H7 (cell line): ENCODE measurements around the gene GRIK3. TPM values are rescaled to one million over a fixed set of nuclear protein-coding genes. Genes with fewer than 3 reads are reported as not detected.

Experiments
- DNase-seq: peaks from one replicate; pipeline ENCODE4 v3.0.0; 2012
- H3K27me3 ChIP-seq: 2 replicates; pipeline ENCODE4 v1.6.0; 2011; ENCODE audit warnings: mild to moderate bottlenecking, low read length; ENCODE audit not compliant: control insufficient read depth, insufficient read depth
- H3K36me3 ChIP-seq: replicated peaks from 2 replicates; pipeline ENCODE4 v1.5.1; 2011; ENCODE audit warnings: low read length; ENCODE audit not compliant: control insufficient read depth, insufficient read depth
- H3K4me3 ChIP-seq: 2 replicates; pipeline ENCODE4 v1.5.1; 2011; ENCODE audit warnings: low read depth, mild to moderate bottlenecking, control low read depth, low read length, moderate library complexity; ENCODE audit not compliant: insufficient read depth
- total RNA-seq: library from RNA; depleted of rRNA; stranded (reverse); fragments of >200 nt; shearing (Covaris generic); gene quantifications from 2 replicates; pipeline ENCODE4 v1.2.3, GENCODE V29; 2014

The GRIK3 gene
- total RNA-seq, 1 experiment from 2014 or later, result 8.2 TPM

GRCh38 chr1:36890776-36891175, 143.5 kb downstream of the GRIK3 start:
- Histone ChIP-seq H3K36me3 (no peaks in the 10 kb centered on the region), H3K27me3 (no peaks in the 10 kb centered on the region), H3K4me3 (no peak overlapping the region)
- no peak for DNase-seq

GRCh38 chr1:36889478-36890226, 144.7 kb downstream of the GRIK3 start:
- Histone ChIP-seq H3K4me3 (no peak overlapping the region), H3K36me3 (no peaks in the 10 kb centered on the region), H3K27me3 (no peaks in the 10 kb centered on the region)
- DNase-seq, result no peak

GRCh38 chr1:36888811-36889477, 145.4 kb downstream of the GRIK3 start:
- Histone ChIP-seq H3K27me3 (no peaks in the 10 kb centered on the region), H3K36me3 (no peaks in the 10 kb centered on the region), H3K4me3 (no peak overlapping the region)
- peak; percentile 4 for DNase-seq

- Histone ChIP-seq H3K36me3 (no peaks in the 10 kb centered on the region), H3K4me3 (no peak overlapping the region), H3K27me3 (no peaks in the 10 kb centered on the region)
- DNase-seq, result peak; percentile 66
Observed at GRCh38 chr1:36885540-36886357, 148.6 kb downstream of the GRIK3 start.

- no peak for DNase-seq
- H3K36me3 ChIP-seq, result no peaks in the 10 kb centered on the region
- H3K4me3 ChIP-seq, result no peak overlapping the region
- no peaks in the 10 kb centered on the region for H3K27me3 ChIP-seq
Observed at GRCh38 chr1:36884801-36885200, 149.5 kb downstream of the GRIK3 start.

- Histone ChIP-seq H3K27me3 (no peaks in the 10 kb centered on the region), H3K4me3 (no peak overlapping the region), H3K36me3 (no peaks in the 10 kb centered on the region)
- peak; percentile 4 for DNase-seq
Observed at GRCh38 chr1:36884029-36884701, 150.2 kb downstream of the GRIK3 start.

- Histone ChIP-seq H3K27me3 (no peaks in the 10 kb centered on the region), H3K4me3 (no peak overlapping the region), H3K36me3 (no peaks in the 10 kb centered on the region)
- peak; percentile 5 for DNase-seq
Observed at GRCh38 chr1:36883315-36883949, 150.9 kb downstream of the GRIK3 start.

GRCh38 chr1:36882536-36883285, 151.6 kb downstream of the GRIK3 start:
- no peak overlapping the region for H3K4me3 ChIP-seq
- no peaks in the 10 kb centered on the region for H3K27me3 ChIP-seq
- peak; percentile 13 for DNase-seq
- H3K36me3 ChIP-seq, result no peaks in the 10 kb centered on the region

- Histone ChIP-seq H3K36me3 (no peaks in the 10 kb centered on the region), H3K27me3 (no peaks in the 10 kb centered on the region), H3K4me3 (no peak overlapping the region)
- no peak for DNase-seq
Observed at GRCh38 chr1:36881541-36881940, 152.8 kb downstream of the GRIK3 start.

- peak; percentile 2 for DNase-seq
- Histone ChIP-seq H3K36me3 (no peaks in the 10 kb centered on the region), H3K4me3 (no peak overlapping the region), H3K27me3 (no peaks in the 10 kb centered on the region)
Observed at GRCh38 chr1:36881068-36881405, 153.3 kb downstream of the GRIK3 start.

GRCh38 chr1:36880155-36881067, 153.9 kb downstream of the GRIK3 start:
- H3K4me3 ChIP-seq, result no peak overlapping the region
- DNase-seq, result peak; percentile 20
- H3K36me3 ChIP-seq, result no peaks in the 10 kb centered on the region
- no peaks in the 10 kb centered on the region for H3K27me3 ChIP-seq

- Histone ChIP-seq H3K36me3 (no peaks in the 10 kb centered on the region), H3K4me3 (no peak overlapping the region), H3K27me3 (no peaks in the 10 kb centered on the region)
- peak; percentile 4 for DNase-seq
Observed at GRCh38 chr1:36879613-36880012, 154.7 kb downstream of the GRIK3 start.

GRCh38 chr1:36876990-36877389, 157.3 kb downstream of the GRIK3 start:
- peak; percentile 4 for DNase-seq
- H3K27me3 ChIP-seq, result no peaks in the 10 kb centered on the region
- no peak overlapping the region for H3K4me3 ChIP-seq
- no peaks in the 10 kb centered on the region for H3K36me3 ChIP-seq
